GM12891 (cell line): Measurements from ENCODE around the gene F2RL3.

Experiments
- POLR2A ChIP-seq: IDR thresholded peaks from 2 replicates; pipeline ENCODE4 v1.6.1; 2011; ENCODE audit warnings: low read depth, low read length, control low read depth
- TAF1 ChIP-seq: IDR thresholded peaks from 2 replicates; pipeline ENCODE4 v1.6.1; 2011; ENCODE audit warnings: low read depth, low read length, control low read depth

- no peak for TF ChIP-seq POLR2A
- no peak for TF ChIP-seq TAF1
These were observed 49.4 kb downstream of the F2RL3 start for GRCh38 chr19:16938211-16938610.
